Measurements from ENCODE around the gene CPT1B. TPM values are rescaled to one million over a fixed set of nuclear protein-coding genes. Genes with fewer than 3 reads are reported as not detected.

CPT1B gene
- total RNA-seq, 1 donor from 2014 or later = 32.7 TPM

DNA sequence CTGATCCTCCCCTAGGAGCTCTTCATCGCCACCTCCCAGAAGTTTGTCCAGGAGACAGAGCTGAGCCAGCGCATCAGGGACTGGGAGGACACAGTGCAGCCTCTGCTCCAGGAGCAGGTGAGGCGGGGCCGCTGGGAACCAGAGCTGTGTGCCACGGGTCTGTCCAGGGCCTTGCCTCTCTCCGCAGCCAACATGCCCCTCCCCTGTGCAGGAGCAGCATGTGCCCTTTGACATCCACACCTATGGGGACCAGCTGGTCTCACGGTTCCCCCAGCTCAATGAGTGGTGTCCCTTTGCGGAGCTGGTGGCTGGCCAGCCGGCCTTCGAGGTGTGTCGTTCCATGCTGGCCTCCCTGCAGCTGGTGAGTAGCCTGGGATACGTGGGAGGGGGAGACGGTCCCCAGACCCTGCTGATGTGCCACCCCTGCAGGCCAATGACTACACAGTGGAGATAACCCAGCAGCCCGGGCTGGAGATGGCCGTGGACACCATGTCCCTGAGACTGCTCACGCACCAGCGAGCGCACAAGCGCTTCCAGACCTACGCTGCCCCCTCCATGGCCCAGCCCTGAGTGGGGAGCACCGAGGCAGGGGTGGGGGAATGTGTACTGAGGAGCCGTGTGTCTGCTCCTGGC, 55.3 kb downstream of the CPT1B start:
- peaks cover 36% of the 10 kb centered on the region for H3K79me2 ChIP-seq (ENCODE audit: insufficient read depth, low read length)
- H2AFZ ChIP-seq (ENCODE audit: low read depth, low read length) = no peak overlapping the region
- Mint-ChIP-seq H3K4me3 (ENCODE audit: unreplicated experiment) (no peak overlapping the region), H3K27ac (ENCODE audit: unreplicated experiment) (no peak overlapping the region), H3K9me3 (ENCODE audit: unreplicated experiment) (peaks cover 3% of the 10 kb centered on the region), H3K27me3 (ENCODE audit: low read depth, unreplicated experiment) (no peaks in the 10 kb centered on the region), H3K4me1 (ENCODE audit: low read depth, unreplicated experiment) (peaks cover 4% of the 10 kb centered on the region), H3K36me3 (ENCODE audit: low read depth, unreplicated experiment) (peaks cover 5% of the 10 kb centered on the region)
- no peak for FAIRE-seq
- H3K4me1 ChIP-seq (ENCODE audit: insufficient read depth, low read length) = peaks cover 20% of the 10 kb centered on the region
- no peak overlapping the region for H3K9ac ChIP-seq (ENCODE audit: low read length)
- H3K27me3 ChIP-seq (ENCODE audit: insufficient read depth, low read length) = no peaks in the 10 kb centered on the region
- H3K27ac ChIP-seq (ENCODE audit: low read depth, low read length) = no peak overlapping the region
- DNase-seq (ENCODE audit: low read depth) = no peak
- no peak overlapping the region for H3K4me3 ChIP-seq (ENCODE audit: insufficient read depth, low read depth, low read length)
- H3K36me3 ChIP-seq (ENCODE audit: insufficient read depth, low read length) = no peaks in the 10 kb centered on the region
- no peak overlapping the region for H3K4me2 ChIP-seq (ENCODE audit: low read length)
- H3K9me3 ChIP-seq (ENCODE audit: insufficient read depth, low read depth, low read length) = no peaks in the 10 kb centered on the region
- H4K20me1 ChIP-seq (ENCODE audit: insufficient read depth, low read length) = peaks cover 31% of the 10 kb centered on the region
- TF ChIP-seq EZH2 (IDR thresholded peaks at IDR 0.05; ENCODE audit: insufficient read depth, low read length) (no peak), CTCF (IDR thresholded peaks at IDR 0.05; ENCODE audit: insufficient read depth, low read depth, low read length) (no peak)

- no peak for FAIRE-seq
- H3K9ac ChIP-seq (ENCODE audit: low read length) = no peak overlapping the region
- no peak overlapping the region for H3K4me3 ChIP-seq (ENCODE audit: insufficient read depth, low read depth, low read length)
- no peak overlapping the region for H3K27ac ChIP-seq (ENCODE audit: low read depth, low read length)
- H4K20me1 ChIP-seq (ENCODE audit: insufficient read depth, low read length) = peaks cover 25% of the 10 kb centered on the region
- Mint-ChIP-seq H3K27me3 (ENCODE audit: low read depth, unreplicated experiment) (no peaks in the 10 kb centered on the region), H3K9me3 (ENCODE audit: unreplicated experiment) (no peaks in the 10 kb centered on the region), H3K36me3 (ENCODE audit: low read depth, unreplicated experiment) (peaks cover 5% of the 10 kb centered on the region), H3K4me1 (ENCODE audit: low read depth, unreplicated experiment) (peaks cover 4% of the 10 kb centered on the region), H3K4me3 (ENCODE audit: unreplicated experiment) (no peak overlapping the region), H3K27ac (ENCODE audit: unreplicated experiment) (no peak overlapping the region)
- no peak for TF ChIP-seq EZH2 (IDR thresholded peaks at IDR 0.05; ENCODE audit: insufficient read depth, low read length)
- no peak for TF ChIP-seq CTCF (IDR thresholded peaks at IDR 0.05; ENCODE audit: insufficient read depth, low read depth, low read length)
- H3K36me3 ChIP-seq (ENCODE audit: insufficient read depth, low read length) = no peaks in the 10 kb centered on the region
- H3K27me3 ChIP-seq (ENCODE audit: insufficient read depth, low read length) = no peaks in the 10 kb centered on the region
- H3K9me3 ChIP-seq (ENCODE audit: insufficient read depth, low read depth, low read length) = no peaks in the 10 kb centered on the region
- no peak overlapping the region for H2AFZ ChIP-seq (ENCODE audit: low read depth, low read length)
- H3K4me1 ChIP-seq (ENCODE audit: insufficient read depth, low read length) = peaks cover 20% of the 10 kb centered on the region
- DNase-seq (ENCODE audit: low read depth) = no peak
- no peak overlapping the region for H3K4me2 ChIP-seq (ENCODE audit: low read length)
- H3K79me2 ChIP-seq (ENCODE audit: insufficient read depth, low read length) = peaks cover 36% of the 10 kb centered on the region
Observed at GRCh38 chr22:50522208-50522805, 55.9 kb downstream of the CPT1B start.

- Mint-ChIP-seq H3K4me1 (ENCODE audit: low read depth, unreplicated experiment) (peaks cover 4% of the 10 kb centered on the region), H3K27me3 (ENCODE audit: low read depth, unreplicated experiment) (no peaks in the 10 kb centered on the region), H3K9me3 (ENCODE audit: unreplicated experiment) (no peaks in the 10 kb centered on the region), H3K36me3 (ENCODE audit: low read depth, unreplicated experiment) (peaks cover 5% of the 10 kb centered on the region), H3K4me3 (ENCODE audit: unreplicated experiment) (no peak overlapping the region), H3K27ac (ENCODE audit: unreplicated experiment) (no peak overlapping the region)
- TF ChIP-seq EZH2 (IDR thresholded peaks at IDR 0.05; ENCODE audit: insufficient read depth, low read length) (no peak), CTCF (IDR thresholded peaks at IDR 0.05; ENCODE audit: insufficient read depth, low read depth, low read length) (no peak)
- no peaks in the 10 kb centered on the region for H3K9me3 ChIP-seq (ENCODE audit: insufficient read depth, low read depth, low read length)
- H3K27ac ChIP-seq (ENCODE audit: low read depth, low read length) = no peak overlapping the region
- H4K20me1 ChIP-seq (ENCODE audit: insufficient read depth, low read length) = peaks cover 30% of the 10 kb centered on the region
- no peak for DNase-seq (ENCODE audit: low read depth)
- no peak overlapping the region for H3K9ac ChIP-seq (ENCODE audit: low read length)
- no peaks in the 10 kb centered on the region for H3K27me3 ChIP-seq (ENCODE audit: insufficient read depth, low read length)
- H3K4me1 ChIP-seq (ENCODE audit: insufficient read depth, low read length) = peaks cover 16% of the 10 kb centered on the region
- FAIRE-seq = no peak
- no peak overlapping the region for H3K4me3 ChIP-seq (ENCODE audit: insufficient read depth, low read depth, low read length)
- no peak overlapping the region for H3K4me2 ChIP-seq (ENCODE audit: low read length)
- peaks cover 35% of the 10 kb centered on the region for H3K79me2 ChIP-seq (ENCODE audit: insufficient read depth, low read length)
- H3K36me3 ChIP-seq (ENCODE audit: insufficient read depth, low read length) = no peaks in the 10 kb centered on the region
- no peak overlapping the region for H2AFZ ChIP-seq (ENCODE audit: low read depth, low read length)
Observed at GRCh38 chr22:50521710-50522109, 56.5 kb downstream of the CPT1B start.
